Adrenal gland (tissue), 12 donors: ENCODE results near the gene SPIRE1. TPM values are rescaled to one million over a fixed set of nuclear protein-coding genes. Genes with fewer than 3 reads are reported as not detected.
"Not testable (repeated sequence)": the region's sequence is repeated elsewhere in the genome, so short reads cannot be mapped to it uniquely, and the experiment has no call there.

Experiments
- DNase-seq, 7 donors: peaks; one replicate each; pipeline ENCODE4 v3.0.0-alpha.2; 2019 to 2020
- H3K27ac ChIP-seq, 5 donors: fragments of 200-600 bp; sonication (generic) in 4 of 5; 1 replicate in 3 of 5; 2 replicates in 2 of 5; pipeline versions ENCODE4 v1.5.1 to v1.8.0; 2016 to 2020; ENCODE audit warnings: mild to moderate bottlenecking in 1 of 5
- H3K27me3 ChIP-seq: fragments of 200-600 bp; 2 replicates; pipeline ENCODE4 v1.8.0; 2021
- H3K36me3 ChIP-seq, 2 donors: fragments of 200-600 bp; replicated peaks in 1 of 2; 1 replicate in 1 of 2; 2 replicates in 1 of 2; pipeline versions ENCODE4 v1.5.1 to v1.8.0; 2018 to 2022
- H3K4me1 ChIP-seq, 2 donors: fragments of 200-600 bp; replicated peaks in 1 of 2; 1 replicate in 1 of 2; 2 replicates in 1 of 2; pipeline versions ENCODE4 v1.5.1 to v1.8.0; 2018 to 2021
- H3K4me3 ChIP-seq, 4 donors: fragments of 200-600 bp; sonication (generic) in 3 of 4; one replicate each; pipeline ENCODE4 v1.5.1; 2016 to 2018
- H3K9me3 ChIP-seq, 3 donors: fragments of 200-600 bp; sonication (generic) in 1 of 3; replicated peaks in 1 of 3; 1 replicate in 2 of 3; 2 replicates in 1 of 3; pipeline versions ENCODE4 v1.5.1 to v1.8.0; 2016 to 2021
- CTCF ChIP-seq, 6 experiments: fragments of 450-650 bp in 4 of 6; fragments of 200-600 bp in 2 of 6; sonication (generic) in 1 of 6; IDR thresholded peaks; 1 replicate in 5 of 6; 2 replicates in 1 of 6; pipeline versions ENCODE4 v1.5.1 to v1.8.0; 2016 to 2021; ENCODE audit warnings: antibody characterized with exemption in 6 of 6, mild to moderate bottlenecking in 2 of 6, moderate library complexity in 1 of 6
- POLR2A ChIP-seq, 2 donors: fragments of 450-650 bp; IDR thresholded peaks; one replicate each; pipeline ENCODE4 v1.6.1; 2017; ENCODE audit warnings: antibody characterized with exemption in 2 of 2, mild to moderate bottlenecking in 2 of 2, moderate library complexity in 1 of 2
- WGBS, 4 donors: extraction: QIAGEN DNeasy Blood & Tissue Kit in 2 of 4; methylation state at CpG; one replicate each; pipeline versions ENCODE4 v1.1.5 to v1.1.7; 2013 to 2017; 5-methylcytosine and 5-hydroxymethylcytosine counted together
- intact Hi-C, 2 donors: fragments of 100-400 bp; cut with DNase I; formaldehyde crosslinking; loops; one replicate each; pipeline versions ENCODE4 v1.14.1 to v1.15.0; 2022 to 2023
- polyA plus RNA-seq, 3 donors: library from polyadenylated mRNA; stranded (reverse); fragments of 200-250 nt in 2 of 3; fragments of 350-450 nt in 1 of 3; fragmentation: Illumina TruSeq in 1 of 3; extraction: RNeasy Lipid Tissue Mini Kit (QIAGEN cat#74804) in 1 of 3; gene quantifications; one replicate each; pipeline ENCODE4 v1.2.3, GENCODE V29; 2013 to 2014
- total RNA-seq, 9 donors: library from RNA; depleted of rRNA in 4 of 9; stranded (reverse); fragments of >200 nt in 4 of 9; fragments of 120-200 nt in 1 of 9; fragmentation: NEBNext Ultra II Directional in 1 of 9; extraction: Animal tissue kit (Norgen Biotek cat#: 25700) in 1 of 9; gene quantifications; one replicate each; pipeline versions ENCODE4 v1.1.0 to v1.2.4, GENCODE V29; 2013 to 2023
- donor health status: healthy with polysubstance abuse.
- donor health status: Bipolar disorder and iron deficiency.
- donor health status: DM: yes; HTN: yes; CAD: no.
- donor health status: DM: no; HTN: no; CAD: no.
- donor health status: DM: no; HTN: no; CAD: no.
- donor health status: DM: yes; HTN: yes; CAD: no.

The SPIRE1 gene
- total and polyA plus RNA-seq, 12 donors: 11.7 to 74.0 (median 45.6) TPM

- 76 to 84% (median 81%) methylated on average over 3 of the region's 3 CpGs for WGBS, 4 donors
Observed at GRCh38 chr18:12543697-12544096, 114.2 kb downstream of the SPIRE1 start.

GRCh38 chr18:12540751-12541150, 117.2 kb downstream of the SPIRE1 start:
- TF ChIP-seq CTCF (IDR thresholded peaks at IDR 0.05) (no peak), POLR2A (IDR thresholded peaks at IDR 0.05) (no peak)
- WGBS, 4 donors: 95 to 100% (median 98%) methylated on average over 2 of the region's 2 CpGs
- Histone ChIP-seq H3K4me3 (no peak overlapping the region), H3K9me3 (peaks cover 0 to 10% (median 0%) of the 10 kb centered on the region in 3 donors), H3K27me3 (no peaks in the 10 kb centered on the region), H3K4me1 (no peaks in the 10 kb centered on the region), H3K36me3 (no peaks in the 10 kb centered on the region), H3K27ac (no peak overlapping the region)
- DNase-seq: no peak
- intact Hi-C loops: loop anchor here in 1 of 2 donors (10.0 kb wide), 1 partner anchor 114 kb away; the partner anchor contains the start of gene SPIRE1

More at GRCh38 chr18:12543697-12544096, 114.2 kb downstream of the SPIRE1 start:
- TF ChIP-seq POLR2A (IDR thresholded peaks at IDR 0.05) (no peak), CTCF (IDR thresholded peaks at IDR 0.05) (no peak)
- DNase-seq: no peak
- peaks cover 0 to 10% (median 0%) of the 10 kb centered on the region in 3 donors for H3K9me3 ChIP-seq
- H3K27ac ChIP-seq: no peak overlapping the region
- no peaks in the 10 kb centered on the region for H3K36me3 ChIP-seq
- H3K4me1 ChIP-seq: no peaks in the 10 kb centered on the region
- intact Hi-C loops: loop anchor here in 1 of 2 donors (10.0 kb wide), 1 partner anchor 111 kb away; the partner anchor contains the start of gene SPIRE1
- H3K4me3 ChIP-seq: no peak overlapping the region
- H3K27me3 ChIP-seq: no peaks in the 10 kb centered on the region

DNA sequence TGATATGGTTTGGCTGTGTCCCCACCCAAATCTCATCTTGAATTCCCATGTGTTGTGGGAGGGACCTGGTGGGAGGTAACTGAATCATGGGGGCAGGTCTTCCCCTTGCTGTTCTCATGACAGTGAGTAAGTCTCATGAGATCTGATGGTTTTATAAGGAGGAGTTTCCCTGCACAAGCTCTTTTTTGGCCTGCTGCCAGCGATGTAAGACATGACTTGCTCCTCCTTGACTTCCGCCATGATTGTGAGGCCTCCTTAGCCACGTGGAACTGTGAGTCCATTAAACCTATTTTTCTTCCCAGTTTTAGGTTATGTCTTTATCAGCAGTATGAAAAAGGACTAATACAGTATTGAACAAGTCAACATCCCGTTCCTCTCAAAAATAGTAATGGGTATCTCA, 118.7 kb downstream of the SPIRE1 start:
- WGBS, 4 donors: 80 to 95% (median 90%) methylated on average over 4 of the region's 4 CpGs
- H3K36me3 ChIP-seq, H3K4me1 ChIP-seq, H3K9me3 ChIP-seq, intact Hi-C loops, H3K27me3 ChIP-seq, H3K27ac ChIP-seq, H3K4me3 ChIP-seq: not testable (repeated sequence)
- peak in 3 of 7 donors; percentile 21 to 43 (median 23) for DNase-seq

- H3K36me3 ChIP-seq: no peaks in the 10 kb centered on the region
- DNase-seq: no peak
- H3K4me3 ChIP-seq: no peak overlapping the region
- TF ChIP-seq POLR2A (IDR thresholded peaks at IDR 0.05): no peak
- no peak for TF ChIP-seq CTCF (IDR thresholded peaks at IDR 0.05)
- H3K27ac ChIP-seq: no peak overlapping the region
- H3K27me3 ChIP-seq: no peaks in the 10 kb centered on the region
- intact Hi-C loops: no loop called here
- 88 to 97% (median 97%) methylated on average over 2 of the region's 2 CpGs for WGBS, 4 donors
- H3K9me3 ChIP-seq: no peaks in the 10 kb centered on the region
- H3K4me1 ChIP-seq: peaks cover 0 to 8% of the 10 kb centered on the region in 2 donors
Observed at GRCh38 chr18:12534820-12535219, 123.1 kb downstream of the SPIRE1 start.

DNA sequence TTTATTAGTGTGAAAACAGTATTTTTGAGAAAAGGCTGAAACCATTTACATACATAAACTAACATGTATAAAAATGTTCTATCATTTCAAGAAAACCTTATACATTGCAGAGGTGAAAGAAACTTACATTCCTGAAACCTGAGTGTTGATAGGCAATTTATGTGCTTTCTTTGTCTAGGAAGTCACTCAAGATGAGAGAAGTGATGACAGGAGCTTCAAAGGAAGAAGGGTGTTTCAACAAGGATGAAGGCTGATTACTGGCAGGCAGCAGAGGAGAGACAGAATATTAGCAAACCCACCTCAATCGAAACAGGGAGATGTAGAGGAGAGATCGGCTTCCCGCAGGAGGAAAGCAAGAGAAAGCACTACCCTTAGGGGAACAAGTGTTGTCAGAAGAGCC, 125.2 kb downstream of the SPIRE1 start:
- no peaks in the 10 kb centered on the region for H3K9me3 ChIP-seq
- WGBS, 4 donors: 80 to 93% (median 87%) methylated on average over 3 of the region's 3 CpGs
- intact Hi-C loops: no loop called here

More for the DNA sequence above, 125.2 kb downstream of the SPIRE1 start:
- H3K4me3 ChIP-seq: no peak overlapping the region
- no peak overlapping the region for H3K27ac ChIP-seq
- TF ChIP-seq CTCF (IDR thresholded peaks at IDR 0.05): no peak
- TF ChIP-seq POLR2A (IDR thresholded peaks at IDR 0.05): no peak
- no peaks in the 10 kb centered on the region for H3K36me3 ChIP-seq
- H3K4me1 ChIP-seq: peaks cover 0 to 8% of the 10 kb centered on the region in 2 donors
- no peak for DNase-seq
- no peaks in the 10 kb centered on the region for H3K27me3 ChIP-seq
